ENCODE data around the gene MYO16.
A peak's percentile ranks its signal among the peaks of the same experiment; 100 is the strongest.

MYO16 gene

DNA sequence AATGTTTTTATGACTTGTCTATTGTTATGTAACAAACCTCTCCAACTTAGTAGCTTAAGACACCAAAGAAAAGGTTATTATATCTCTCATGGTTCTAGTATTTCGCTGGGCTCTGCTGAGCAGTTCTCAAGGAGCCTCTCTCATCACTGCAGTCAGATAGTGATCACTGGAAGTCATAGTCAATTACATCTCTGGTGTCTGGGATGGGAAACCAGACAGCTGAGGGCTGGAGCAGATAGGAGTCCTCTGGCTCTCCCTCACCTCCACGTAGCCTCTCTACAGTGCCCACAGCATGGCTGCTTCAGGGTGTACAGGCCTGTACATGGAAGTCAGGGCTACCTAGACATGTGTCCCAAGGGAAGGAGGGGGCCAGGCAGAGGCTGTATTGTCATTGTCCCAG is 507.5 kb downstream of the MYO16 start:
- DNase-seq, result no peak

DNA sequence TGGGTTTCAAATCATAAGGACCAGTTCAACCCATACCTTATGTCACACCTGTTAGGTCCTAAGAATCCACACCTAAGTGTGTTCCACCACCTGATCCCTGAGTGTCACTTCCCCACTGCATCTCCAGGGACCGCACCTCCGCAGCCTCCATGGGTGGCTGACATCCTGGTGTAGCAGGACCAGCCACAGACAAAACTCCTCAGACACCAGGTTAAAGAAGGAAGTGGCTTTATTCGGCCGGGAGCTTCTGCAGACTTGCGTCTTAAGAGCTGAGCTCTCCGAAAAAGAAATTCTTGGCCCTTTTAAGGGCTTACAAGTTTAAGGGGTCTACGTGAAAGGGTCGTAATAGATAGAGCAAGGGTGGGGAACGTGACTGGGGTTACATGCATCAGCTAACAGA is 509.9 kb downstream of the MYO16 start:
- no peak for DNase-seq

DNA sequence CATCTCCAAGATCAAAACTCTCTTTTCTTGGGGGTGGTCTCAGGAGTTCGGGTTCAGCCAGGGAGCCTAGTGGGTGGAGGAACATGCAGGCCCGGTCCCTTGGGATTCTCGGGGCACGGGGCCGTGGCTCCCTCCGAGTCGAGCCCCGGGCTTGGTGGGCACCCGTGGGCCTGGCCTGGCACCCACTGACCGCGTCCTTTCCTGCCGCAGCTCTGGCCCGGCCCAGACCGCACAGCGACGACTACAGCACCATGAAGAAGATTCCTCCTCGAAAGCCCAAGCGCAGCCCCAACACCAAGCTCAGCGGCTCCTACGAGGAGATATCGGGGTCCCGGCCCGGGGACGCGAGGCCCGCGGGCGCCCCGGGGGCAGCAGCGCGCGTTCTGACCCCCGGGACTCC is 510.6 kb downstream of the MYO16 start:
- no peak for DNase-seq

DNA sequence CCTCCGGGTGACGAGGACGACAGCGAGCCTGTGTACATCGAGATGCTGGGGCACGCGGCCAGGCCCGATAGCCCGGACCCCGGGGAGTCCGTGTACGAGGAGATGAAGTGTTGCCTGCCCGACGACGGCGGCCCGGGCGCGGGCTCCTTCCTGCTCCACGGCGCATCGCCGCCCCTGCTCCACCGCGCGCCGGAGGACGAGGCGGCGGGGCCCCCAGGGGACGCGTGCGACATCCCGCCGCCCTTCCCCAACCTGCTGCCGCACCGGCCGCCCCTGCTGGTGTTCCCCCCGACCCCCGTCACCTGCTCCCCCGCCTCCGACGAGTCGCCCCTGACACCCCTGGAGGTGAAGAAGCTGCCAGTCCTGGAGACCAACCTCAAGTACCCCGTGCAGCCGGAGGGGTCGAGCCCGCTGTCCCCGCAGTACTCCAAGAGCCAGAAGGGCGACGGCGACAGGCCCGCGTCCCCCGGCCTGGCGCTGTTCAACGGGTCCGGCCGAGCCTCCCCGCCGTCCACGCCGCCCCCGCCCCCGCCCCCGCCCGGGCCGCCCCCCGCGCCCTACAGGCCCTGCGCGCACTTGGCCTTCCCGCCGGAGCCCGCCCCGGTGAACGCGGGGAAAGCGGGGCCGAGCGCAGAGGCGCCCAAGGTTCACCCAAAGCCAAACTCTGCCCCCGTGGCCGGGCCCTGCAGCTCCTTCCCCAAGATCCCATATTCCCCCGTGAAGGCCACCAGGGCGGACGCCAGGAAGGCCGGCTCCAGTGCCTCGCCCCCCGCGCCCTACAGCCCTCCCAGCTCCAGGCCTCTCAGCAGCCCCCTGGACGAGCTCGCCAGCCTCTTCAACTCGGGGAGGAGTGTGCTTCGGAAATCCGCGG is 511.3 kb downstream of the MYO16 start:
- DNase-seq, result no peak

DNA sequence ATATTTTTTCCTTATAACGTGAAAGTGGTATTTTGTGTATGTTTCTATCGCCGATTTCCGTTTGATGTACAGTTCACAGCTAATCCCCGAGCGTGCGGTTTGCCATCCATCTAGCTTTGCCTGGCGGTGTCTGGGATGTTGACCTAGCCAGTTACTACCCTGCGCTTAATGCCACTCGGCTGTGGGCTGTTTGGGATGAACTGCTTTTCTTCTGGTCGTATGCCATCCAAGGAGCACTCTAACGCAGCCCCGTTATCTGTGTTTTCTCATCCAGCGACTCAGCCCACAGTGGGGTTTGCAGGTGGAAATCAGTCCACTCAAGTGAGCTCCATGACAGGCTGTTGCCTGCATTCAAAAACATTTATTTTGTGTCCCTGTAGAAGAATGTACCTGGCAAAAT is 512.3 kb downstream of the MYO16 start:
- no peak for DNase-seq

DNA sequence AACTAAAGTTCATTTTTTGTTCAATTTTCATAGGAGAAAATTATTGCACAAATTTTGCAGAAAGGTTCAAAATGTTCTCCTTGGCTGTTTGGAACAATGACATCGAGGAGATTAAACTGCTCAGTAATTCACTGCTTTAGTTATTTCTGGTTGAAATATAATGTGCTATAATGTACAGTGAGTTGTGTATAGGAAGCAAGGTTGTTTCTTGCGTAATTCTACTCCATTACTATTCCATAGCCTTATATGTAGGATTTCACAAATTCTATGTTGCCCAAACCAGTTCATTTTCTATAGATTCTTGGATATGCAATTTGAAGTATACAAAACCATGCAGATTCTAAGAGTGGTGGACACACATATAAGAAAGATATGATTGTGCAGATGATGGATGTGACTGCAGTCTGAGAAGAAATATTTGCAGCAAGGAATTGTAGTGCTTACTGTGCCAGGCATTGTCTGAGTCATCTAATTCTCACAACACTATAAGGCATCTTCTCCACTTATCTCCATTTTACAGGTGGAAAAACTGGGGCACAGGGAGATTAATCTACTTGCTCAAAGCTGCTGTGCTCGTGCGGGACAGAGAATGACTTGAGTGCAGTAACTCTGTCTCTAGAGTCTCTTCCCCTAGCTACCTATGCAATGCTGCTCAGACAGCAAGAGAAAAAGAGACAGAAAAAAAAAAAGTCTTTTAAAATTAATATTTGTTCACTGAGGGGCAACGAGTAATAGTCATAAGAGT is 515.5 kb downstream of the MYO16 start:
- DNase-seq, result no peak

DNA sequence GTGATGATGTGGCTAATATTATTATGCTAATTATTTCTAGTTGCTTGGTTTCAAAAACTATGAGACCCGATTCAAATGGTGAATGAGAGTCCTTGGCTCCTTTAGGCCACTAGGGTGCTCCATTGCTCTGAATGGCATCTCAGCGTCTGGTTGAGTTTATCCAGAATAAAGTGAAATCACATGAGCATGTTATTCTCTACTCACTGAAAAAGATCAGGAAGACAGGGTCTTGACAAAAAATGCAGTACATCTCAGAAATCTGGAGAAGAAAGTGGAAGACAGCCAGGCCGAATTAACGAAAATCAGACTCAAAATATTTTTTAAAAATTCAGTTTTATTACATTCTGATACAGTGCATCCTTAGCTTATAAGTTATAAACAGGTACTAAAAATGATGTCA is 516.2 kb downstream of the MYO16 start:
- DNase-seq, result peak; percentile 57

DNA sequence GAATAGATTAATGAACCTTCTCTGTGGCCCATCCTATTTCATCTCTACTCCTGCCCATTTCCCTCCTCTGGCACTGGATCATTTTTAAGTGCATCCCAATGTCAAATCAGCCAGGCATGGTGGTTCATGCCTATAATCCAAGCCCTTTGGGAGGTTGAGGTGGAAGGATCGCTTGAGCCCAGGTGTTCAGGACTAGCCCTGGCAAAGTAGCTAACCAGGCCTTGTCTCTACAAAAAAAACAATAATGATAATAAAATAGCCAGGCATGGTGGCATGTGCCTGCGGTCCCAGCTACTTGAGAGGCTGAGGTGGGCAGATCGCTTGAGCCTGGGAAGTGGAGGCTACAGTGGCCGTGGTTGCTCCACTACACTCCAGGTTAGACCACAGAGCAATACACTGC is 517.0 kb downstream of the MYO16 start:
- DNase-seq, result no peak

DNA sequence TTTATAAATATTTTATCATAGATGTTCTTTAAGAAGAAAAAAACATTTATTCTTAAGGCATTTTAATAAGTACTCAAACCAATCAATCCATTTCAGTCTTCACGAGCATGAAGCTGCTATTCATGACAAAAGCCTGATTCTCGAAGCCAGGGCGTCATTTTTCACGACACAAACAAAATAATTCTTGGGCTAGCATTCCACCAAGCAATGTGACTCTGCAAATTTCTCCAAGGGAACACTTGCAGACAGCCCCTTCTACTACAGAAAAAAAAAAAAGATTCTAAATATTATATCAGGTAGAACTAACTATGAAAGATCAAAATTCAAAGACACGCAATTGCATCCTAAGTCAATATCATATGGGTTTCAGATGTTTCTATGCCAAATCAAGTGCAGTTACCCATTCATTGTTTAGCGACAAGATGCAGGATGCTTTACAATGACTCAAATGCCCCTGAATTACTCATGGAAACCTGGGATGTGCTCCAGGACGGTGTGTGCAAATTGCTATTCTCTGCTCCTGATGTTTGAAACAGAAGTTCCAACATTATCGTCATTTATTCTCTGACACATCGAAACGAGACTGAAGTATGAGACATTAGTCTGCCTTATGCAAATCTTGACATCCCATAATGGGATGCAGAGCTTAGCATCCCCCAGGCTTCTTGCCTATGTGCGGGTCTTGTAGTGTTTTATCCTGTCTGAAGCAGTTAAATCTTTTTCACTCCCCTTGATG is 517.7 kb downstream of the MYO16 start:
- no peak for DNase-seq

DNA sequence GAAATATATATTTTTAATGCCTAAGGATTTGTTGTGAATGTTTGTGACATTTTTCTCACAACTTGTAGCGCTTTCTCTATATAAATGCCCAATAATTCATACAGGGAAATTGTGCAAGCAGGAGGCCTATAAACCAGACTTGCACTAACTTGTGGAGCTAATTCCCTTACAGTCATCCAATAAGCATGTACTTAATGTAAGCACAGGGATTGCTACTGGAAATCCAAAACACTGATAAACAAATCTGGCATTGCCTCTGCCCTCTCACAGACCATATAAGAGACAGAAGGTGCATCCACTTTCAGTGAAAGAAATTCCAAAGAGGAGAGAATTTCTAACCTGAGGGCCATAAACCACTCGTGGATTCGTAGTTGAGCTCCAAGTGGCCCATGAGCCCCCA is 518.8 kb downstream of the MYO16 start:
- no peak for DNase-seq

DNA sequence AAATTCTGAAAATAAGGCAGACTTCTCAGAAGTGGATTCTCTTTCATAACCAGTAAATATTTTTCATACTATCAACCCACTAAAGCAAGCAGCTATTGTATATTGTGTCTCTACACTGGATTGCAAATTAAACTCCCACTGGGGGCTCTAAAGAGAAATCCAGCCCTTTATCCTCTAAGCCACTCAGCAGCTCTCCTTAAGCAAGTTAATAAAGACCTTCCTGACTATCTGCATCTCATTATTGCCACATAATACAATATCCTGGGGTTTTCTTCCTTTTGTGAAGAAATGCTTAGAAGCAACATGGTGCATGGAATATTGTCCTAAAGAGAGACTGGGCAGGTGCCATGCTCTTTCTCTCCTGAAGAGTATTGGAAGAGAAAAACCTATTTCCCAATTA is 521.3 kb downstream of the MYO16 start:
- no peak for DNase-seq

DNA sequence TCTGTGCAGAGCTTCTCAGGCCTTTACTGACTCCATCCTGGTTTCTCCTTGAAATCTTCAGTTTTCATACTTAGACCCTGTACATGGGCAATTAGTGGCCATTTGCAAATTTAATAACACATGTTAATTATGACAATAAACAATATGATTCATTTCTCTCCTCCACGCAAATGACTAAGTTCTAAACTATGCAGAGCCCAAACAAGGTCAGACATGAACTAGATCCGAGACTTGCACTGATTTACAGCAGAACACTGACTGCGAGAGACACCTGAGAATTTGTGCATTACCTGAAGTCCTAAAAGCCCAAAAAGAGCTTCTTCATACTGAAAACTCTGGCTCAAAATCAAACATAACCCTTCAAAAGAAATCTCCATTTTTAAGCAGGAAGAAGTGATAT is 521.8 kb downstream of the MYO16 start:
- no peak for DNase-seq

DNA sequence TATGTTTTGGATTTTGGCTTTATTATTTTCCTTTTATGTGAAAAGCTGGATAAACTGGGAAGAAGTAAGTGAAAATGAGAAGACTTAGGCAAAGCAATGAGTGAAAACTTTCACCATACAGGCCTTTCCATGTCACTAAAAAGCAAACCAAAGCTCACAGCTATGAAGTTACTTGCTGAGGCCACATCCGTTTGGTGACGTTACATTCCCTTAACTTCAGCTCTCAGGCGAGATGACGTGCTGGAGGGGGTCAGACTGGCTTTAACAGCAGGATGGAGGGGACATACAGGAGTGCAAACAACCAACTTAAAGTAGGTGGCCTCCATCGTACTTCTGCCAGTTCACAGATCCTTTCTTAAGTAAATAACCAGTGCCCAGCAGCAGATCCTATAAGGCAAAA is 522.3 kb downstream of the MYO16 start:
- no peak for DNase-seq

DNA sequence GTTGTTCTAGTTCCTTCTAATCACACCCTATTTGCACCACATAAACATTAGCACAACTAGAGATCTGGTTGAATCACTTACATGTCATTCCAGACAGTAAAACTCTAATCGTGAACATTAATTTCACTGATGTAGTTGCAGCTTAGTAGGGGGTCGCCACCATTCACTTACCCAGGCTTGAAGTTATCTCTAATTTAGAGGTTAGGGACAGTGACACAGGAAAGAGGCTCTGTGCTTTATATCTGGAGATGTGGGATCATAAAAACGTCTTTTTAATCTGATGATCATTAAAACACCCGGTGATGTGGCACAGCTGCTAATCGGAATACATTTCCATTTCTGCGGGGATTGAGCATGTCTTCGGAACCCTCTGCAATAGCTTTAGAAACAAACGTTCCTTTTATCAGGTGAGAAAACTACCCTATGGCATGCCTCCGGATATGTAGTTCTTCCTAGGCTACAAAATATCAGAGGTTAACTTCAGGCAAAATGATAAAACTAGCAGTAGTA is 523.0 kb downstream of the MYO16 start:
- DNase-seq, result no peak

DNA sequence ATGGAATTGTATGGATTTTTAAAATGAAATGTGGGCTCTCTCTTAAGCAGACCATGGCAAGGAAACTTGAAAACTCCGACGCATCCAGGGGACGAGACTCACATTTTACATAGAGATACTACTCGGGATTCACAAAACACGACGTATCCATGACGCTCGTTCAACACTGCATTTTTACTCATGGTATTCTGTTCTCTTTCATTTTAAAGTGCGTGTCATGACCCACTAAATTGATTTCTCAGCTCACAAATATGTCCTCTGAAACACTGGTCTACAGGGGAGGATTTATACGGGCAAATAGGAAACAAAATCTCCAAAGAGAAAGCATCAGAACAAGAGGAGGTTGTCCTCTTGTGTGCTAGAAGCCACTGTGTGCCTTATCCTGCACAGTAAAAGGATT is 523.5 kb downstream of the MYO16 start:
- DNase-seq, result no peak

DNA sequence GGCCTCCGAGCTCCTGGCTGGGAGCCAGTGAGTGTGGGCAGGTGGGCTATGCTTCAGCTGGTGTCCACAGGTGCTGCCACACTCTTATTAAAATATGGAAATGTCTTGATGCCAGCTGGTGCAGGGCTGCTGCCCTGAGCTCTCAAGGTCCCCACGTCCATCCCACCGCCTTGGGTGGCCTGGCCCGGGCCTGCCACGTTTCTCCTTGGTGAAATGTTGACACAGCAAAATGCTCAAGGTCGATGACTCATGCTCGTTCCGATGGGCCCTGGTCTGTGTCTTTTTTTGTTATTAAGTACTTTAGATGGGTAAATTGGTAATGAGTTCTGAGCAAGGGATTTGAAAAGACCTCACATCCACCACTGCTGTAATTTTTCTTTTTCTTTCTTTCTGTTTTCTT is 524.7 kb downstream of the MYO16 start:
- no peak for DNase-seq

DNA sequence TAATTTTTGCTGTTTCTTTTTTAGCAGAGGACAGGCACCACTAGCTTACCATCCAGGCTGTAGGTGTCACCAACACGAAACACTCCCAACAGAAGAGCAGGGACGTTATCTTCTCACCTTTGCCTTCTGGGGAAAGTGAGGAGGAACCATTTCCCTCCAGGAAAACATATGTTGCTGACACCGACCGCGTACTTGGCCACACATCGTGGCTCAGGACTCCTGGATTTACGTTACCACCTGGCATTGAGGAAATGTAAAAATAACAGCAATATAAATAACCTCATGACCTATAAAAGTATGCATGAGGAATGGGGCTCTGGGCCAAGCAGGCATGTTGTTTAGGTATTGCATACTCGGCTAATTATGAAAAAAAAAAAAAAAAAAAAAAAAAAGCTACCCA is 525.1 kb downstream of the MYO16 start:
- no peak for DNase-seq

DNA sequence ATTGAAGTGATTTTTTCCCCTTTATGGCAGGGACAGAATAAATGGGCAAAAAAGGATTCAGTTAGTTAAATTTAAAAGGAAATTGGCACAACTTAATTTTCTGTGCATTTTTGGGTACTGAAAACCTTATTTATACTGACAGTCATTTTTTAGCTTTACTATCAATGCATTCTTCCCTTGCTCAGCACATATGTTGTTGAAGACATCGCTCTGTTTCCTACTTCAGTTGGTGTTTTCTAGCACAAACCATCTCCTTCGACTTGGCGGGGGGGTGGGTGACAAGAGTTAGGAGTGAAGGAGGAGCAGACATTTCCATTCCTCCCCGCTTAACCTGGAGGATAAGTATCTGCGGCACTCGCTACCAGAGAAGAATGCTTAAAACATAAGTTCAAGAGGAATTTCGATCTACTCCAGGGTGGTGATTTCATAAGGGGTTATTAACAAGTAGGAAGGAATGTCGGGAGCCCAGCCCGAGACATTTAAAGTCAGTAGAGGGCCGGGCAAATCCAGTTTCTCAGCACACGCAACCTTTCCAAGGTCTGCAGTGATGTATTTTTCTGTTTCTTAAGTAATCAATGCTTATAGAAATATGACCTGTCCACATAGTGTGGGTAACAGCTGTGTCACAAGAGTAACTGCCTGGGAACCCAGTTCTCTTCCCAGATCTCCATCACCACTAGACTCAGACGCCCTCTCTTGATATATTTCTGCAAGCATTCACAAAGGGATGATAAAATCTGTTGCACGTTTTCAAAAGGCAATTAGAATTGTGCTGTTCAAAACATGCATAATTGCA is 525.8 kb downstream of the MYO16 start:
- DNase-seq, result no peak

DNA sequence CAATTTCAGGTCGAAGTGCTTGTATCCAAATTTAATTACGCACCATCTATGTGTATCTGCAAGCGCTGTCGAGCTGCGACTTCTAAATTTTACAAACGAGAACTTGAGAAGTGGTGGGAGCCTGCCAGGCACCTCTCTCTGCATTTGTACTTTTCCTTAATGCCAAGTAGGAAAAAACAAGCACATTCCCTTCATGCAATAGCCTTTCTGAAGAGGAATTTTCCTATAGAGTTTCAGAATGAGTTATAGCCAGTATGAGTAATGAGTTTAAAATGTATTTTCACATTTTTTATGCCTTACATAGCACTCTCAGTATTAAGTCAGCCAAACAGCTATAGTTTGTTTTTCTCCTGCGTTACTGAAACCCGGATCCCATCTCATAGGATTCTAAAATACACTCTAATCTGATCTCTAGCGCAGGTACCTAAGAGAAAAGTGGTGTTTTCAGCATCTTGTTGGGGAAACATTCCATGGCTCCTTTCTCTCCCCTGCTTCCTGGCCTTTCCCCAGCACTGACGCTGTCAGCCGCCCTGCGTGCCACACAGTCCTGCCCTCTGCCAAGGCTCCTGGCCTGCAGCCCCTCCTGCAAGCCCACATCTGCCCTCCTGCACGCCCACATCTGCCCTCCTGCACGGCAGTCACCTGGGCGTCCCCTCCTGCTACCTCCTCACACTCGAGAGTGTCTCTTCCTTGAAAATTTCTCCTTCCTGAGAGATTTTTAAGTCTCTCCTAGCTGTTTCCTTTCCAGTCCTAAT is 526.9 kb downstream of the MYO16 start:
- no peak for DNase-seq

DNA sequence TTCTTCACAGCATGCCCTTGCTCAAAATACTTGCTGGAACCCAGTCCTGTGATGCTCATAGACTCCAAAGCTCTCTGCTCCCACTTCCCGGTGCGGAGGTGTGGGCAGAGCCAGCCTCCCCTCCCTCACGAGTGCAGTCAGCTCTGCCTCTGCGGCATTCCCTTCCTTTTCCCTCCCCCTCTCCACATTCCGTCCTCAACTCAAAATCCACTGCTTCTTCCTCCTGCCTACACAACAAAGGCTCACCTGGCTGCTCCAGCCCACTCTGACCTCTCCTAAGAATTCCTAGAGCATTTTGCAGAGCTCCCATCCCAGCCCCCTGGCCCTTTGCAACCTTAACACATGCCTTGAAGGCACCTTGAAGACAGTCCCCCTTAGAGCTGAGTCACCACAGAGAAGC is 527.9 kb downstream of the MYO16 start:
- no peak for DNase-seq

DNA sequence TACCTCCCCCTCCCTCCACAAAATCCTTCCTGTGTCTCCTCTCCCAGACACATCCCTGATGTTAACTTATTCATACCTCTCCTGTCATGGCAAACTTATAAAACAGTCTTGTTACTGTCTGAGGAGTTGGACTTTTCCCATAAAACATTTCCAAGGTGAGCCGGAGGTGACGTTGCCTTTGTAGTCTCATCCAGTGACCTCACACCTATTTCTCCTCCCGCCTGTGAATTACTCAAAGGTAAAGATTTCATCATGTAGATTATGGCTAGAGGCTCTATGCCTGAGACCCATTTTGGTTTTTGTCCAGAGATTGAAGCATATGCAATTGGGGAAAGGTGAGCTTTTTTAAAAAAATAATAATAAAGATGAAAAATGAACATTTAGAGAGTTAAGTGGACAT is 529.0 kb downstream of the MYO16 start:
- DNase-seq, result no peak
